Lower lobe of right lung (tissue), 2 donors: Measurements from ENCODE around the gene S100A8. TPM values are rescaled to one million over a fixed set of nuclear protein-coding genes. Genes with fewer than 3 reads are reported as not detected.

Experiments used
- ATAC-seq, 2 donors: fragments of 200-7000 bp; cut with Tn5 transposase; one replicate each; pipeline ENCODE4 v1.9.1; 2020 to 2022; ENCODE audit warnings: mild to moderate bottlenecking in 2 of 2, moderate library complexity in 2 of 2
- DNase-seq: peaks from one replicate; pipeline ENCODE4 v3.0.0-alpha.2; 2020
- H3K27ac ChIP-seq: fragments of 200-600 bp; one replicate; pipeline ENCODE4 v1.8.0; 2022
- H3K27me3 ChIP-seq: fragments of 200-600 bp; one replicate; pipeline ENCODE4 v1.8.0; 2022; ENCODE audit warnings: low read depth
- H3K36me3 ChIP-seq: fragments of 200-600 bp; one replicate; pipeline ENCODE4 v1.8.0; 2022; ENCODE audit warnings: mild to moderate bottlenecking
- H3K4me1 ChIP-seq: fragments of 200-600 bp; one replicate; pipeline ENCODE4 v1.8.0; 2022
- H3K4me3 ChIP-seq: fragments of 200-600 bp; one replicate; pipeline ENCODE4 v1.8.0; 2022; ENCODE audit warnings: mild to moderate bottlenecking
- H3K9me3 ChIP-seq: fragments of 200-600 bp; one replicate; pipeline ENCODE4 v1.8.0; 2022
- CTCF ChIP-seq: fragments of 200-600 bp; IDR thresholded peaks from one replicate; pipeline ENCODE4 v1.8.0; 2022; ENCODE audit warnings: antibody characterized with exemption, mild to moderate bottlenecking
- intact Hi-C: fragments of 100-400 bp; cut with DNase I; formaldehyde crosslinking; loops from one replicate; pipeline ENCODE4 v1.11.0; 2022
- total RNA-seq: library from RNA; stranded (reverse); fragmentation: NEBNext Ultra II Directional; extraction: Animal tissue kit (Norgen Biotek cat#: 25700); gene quantifications from one replicate; pipeline ENCODE4 v1.2.1, GENCODE V29; 2021
- donor health status: DM: no; HTN: yes; CAD: no; lungs with severe emphysema.

S100A8 gene
- total RNA-seq, 1 donor from 2014 or later: 622 TPM

- Histone ChIP-seq H3K4me3 (no peak overlapping the region), H3K4me1 (no peaks in the 10 kb centered on the region), H3K36me3 (no peaks in the 10 kb centered on the region), H3K9me3 (no peaks in the 10 kb centered on the region), H3K27me3 (peaks cover 6% of the 10 kb centered on the region), H3K27ac (no peak overlapping the region)
- intact Hi-C loops: no loop called here
- DNase-seq: no peak
- no peak for TF ChIP-seq CTCF
- no peak for ATAC-seq
These were observed 42.2 kb upstream of the S100A8 start for GRCh38 chr1:153432874-153433681.

- Histone ChIP-seq H3K4me1 (no peaks in the 10 kb centered on the region), H3K36me3 (no peaks in the 10 kb centered on the region), H3K4me3 (no peak overlapping the region), H3K27ac (no peak overlapping the region), H3K27me3 (peaks cover 5% of the 10 kb centered on the region), H3K9me3 (no peaks in the 10 kb centered on the region)
- ATAC-seq: no peak
- TF ChIP-seq CTCF: no peak
- intact Hi-C loops: no loop called here
- no peak for DNase-seq
These were observed 41.1 kb upstream of the S100A8 start for GRCh38 chr1:153431928-153432327.

- no peaks in the 10 kb centered on the region for H3K36me3 ChIP-seq
- no peak for ATAC-seq
- H3K4me3 ChIP-seq: no peak overlapping the region
- H3K4me1 ChIP-seq: no peaks in the 10 kb centered on the region
- H3K27me3 ChIP-seq: peaks cover 5% of the 10 kb centered on the region
- no peak for TF ChIP-seq CTCF
- H3K9me3 ChIP-seq: no peaks in the 10 kb centered on the region
- intact Hi-C loops: no loop called here
- no peak for DNase-seq
- H3K27ac ChIP-seq: no peak overlapping the region
These were observed 40.6 kb upstream of the S100A8 start for GRCh38 chr1:153431427-153431826.

- Histone ChIP-seq H3K27ac (no peak overlapping the region), H3K36me3 (no peaks in the 10 kb centered on the region), H3K27me3 (peaks cover 5% of the 10 kb centered on the region), H3K9me3 (no peaks in the 10 kb centered on the region), H3K4me1 (no peaks in the 10 kb centered on the region), H3K4me3 (no peak overlapping the region)
- no peak for DNase-seq
- no peak for TF ChIP-seq CTCF
- ATAC-seq: no peak
- intact Hi-C loops: no loop called here
These were observed 40.1 kb upstream of the S100A8 start for GRCh38 chr1:153431002-153431401.

- Histone ChIP-seq H3K27me3 (peaks cover 5% of the 10 kb centered on the region), H3K4me1 (no peaks in the 10 kb centered on the region), H3K9me3 (no peaks in the 10 kb centered on the region), H3K27ac (no peak overlapping the region), H3K36me3 (no peaks in the 10 kb centered on the region), H3K4me3 (no peak overlapping the region)
- no peak for DNase-seq
- ATAC-seq: no peak
- intact Hi-C loops: no loop called here
- no peak for TF ChIP-seq CTCF
These were observed 39.7 kb upstream of the S100A8 start for GRCh38 chr1:153430561-153430960.
